Activated CD8-positive, alpha-beta T cell treated with anti-CD3 and anti-CD28 coated beads, Interleukin-2, amount 10 ng/mL, durations not matched to agents 7 days and 5 days (primary cell): ENCODE results near the gene ARMC12. TPM values are rescaled to one million over a fixed set of nuclear protein-coding genes. Genes with fewer than 3 reads are reported as not detected.

Experiments
- ATAC-seq: fragments of 150-1000 bp; cut with Tn5 transposase; one replicate; pipeline ENCODE4 v1.10.0; 2021; ENCODE audit warnings: moderate library complexity
- CTCF ChIA-PET: fragments of 350-600 bp; sonication (Branson Sonifier 250); formaldehyde crosslinking; loops from one replicate; lab custom pipeline; 2021; ENCODE audit warnings: antibody characterized with exemption; lab: Charles Lee
- POLR2A ChIA-PET: fragments of 350-600 bp; sonication (Branson Sonifier 250); formaldehyde crosslinking; loops from one replicate; lab custom pipeline; 2021; ENCODE audit warnings: antibody characterized with exemption; lab: Charles Lee
- DNase-seq: peaks from one replicate; pipeline ENCODE4 v3.0.0-alpha.2; 2020
- H3K27ac Mint-ChIP-seq: one replicate; pipeline ENCODE4 v1.8.0; 2021; ENCODE audit warnings: mild to moderate bottlenecking, mixed read lengths
- H3K27me3 Mint-ChIP-seq: one replicate; pipeline ENCODE4 v1.8.0; 2021; ENCODE audit warnings: low read depth, mixed read lengths
- H3K36me3 Mint-ChIP-seq: one replicate; pipeline ENCODE4 v1.8.0; 2021; ENCODE audit warnings: low read depth, mixed read lengths
- H3K4me1 Mint-ChIP-seq: one replicate; pipeline ENCODE4 v1.8.0; 2021; ENCODE audit warnings: low read depth, mixed read lengths
- H3K4me3 Mint-ChIP-seq: one replicate; pipeline ENCODE4 v1.8.0; 2021; ENCODE audit warnings: mild to moderate bottlenecking, mixed read lengths
- H3K9me3 Mint-ChIP-seq: one replicate; pipeline ENCODE4 v1.8.0; 2022; ENCODE audit warnings: mixed read lengths; ENCODE audit not compliant: insufficient read depth
- total RNA-seq, 2 experiments: library from RNA; stranded (reverse); gene quantifications; one replicate each; pipeline ENCODE4 v1.2.3, GENCODE V29; 2021

The ARMC12 gene
- total RNA-seq, 2 experiments from 2014 or later = 0.37 to 0.45 TPM

- ATAC-seq = no peak
Observed at GRCh38 chr6:35794536-35795452, 58.0 kb downstream of the ARMC12 start.

GRCh38 chr6:35795453-35796071 is 58.7 kb downstream of the ARMC12 start:
- DNase-seq (no peak), ATAC-seq (no peak)
- no peak overlapping the region for H3K27ac Mint-ChIP-seq
- no peaks in the 10 kb centered on the region for H3K4me1 Mint-ChIP-seq
- no peaks in the 10 kb centered on the region for H3K36me3 Mint-ChIP-seq
- POLR2A ChIA-PET = no interaction called here
- no peaks in the 10 kb centered on the region for H3K9me3 Mint-ChIP-seq
- CTCF ChIA-PET = no interaction called here
- H3K27me3 Mint-ChIP-seq = peaks cover 5% of the 10 kb centered on the region
- H3K4me3 Mint-ChIP-seq = no peak overlapping the region

More at GRCh38 chr6:35794536-35795452, 58.0 kb downstream of the ARMC12 start:
- POLR2A ChIA-PET = no interaction called here
- CTCF ChIA-PET = no interaction called here
- H3K27me3 Mint-ChIP-seq = peaks cover 9% of the 10 kb centered on the region
- no peaks in the 10 kb centered on the region for H3K9me3 Mint-ChIP-seq
- H3K4me1 Mint-ChIP-seq = no peaks in the 10 kb centered on the region
- no peak overlapping the region for H3K27ac Mint-ChIP-seq
- H3K4me3 Mint-ChIP-seq = no peak overlapping the region
- no peaks in the 10 kb centered on the region for H3K36me3 Mint-ChIP-seq
- no peak for DNase-seq

DNA sequence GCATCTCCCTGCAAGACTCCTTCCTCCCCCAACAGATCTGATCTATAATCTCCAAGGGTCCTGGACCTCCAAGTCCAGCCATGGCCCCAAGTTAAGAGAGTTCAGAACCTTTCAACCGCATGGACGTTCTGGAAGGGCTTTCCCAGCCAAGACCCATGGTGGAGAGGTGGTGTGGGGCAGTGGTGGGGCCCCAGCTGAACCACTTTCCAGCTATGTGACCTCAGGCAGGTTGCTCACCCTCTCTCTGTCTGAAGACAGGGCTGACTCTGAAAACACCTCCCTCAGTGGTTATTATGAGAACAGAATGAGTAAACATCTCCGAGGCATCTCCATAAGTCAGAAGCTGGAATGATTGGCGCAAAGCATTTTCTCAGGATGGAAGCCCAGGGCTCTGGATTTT is 59.4 kb downstream of the ARMC12 start:
- H3K9me3 Mint-ChIP-seq = no peaks in the 10 kb centered on the region
- peaks cover 3% of the 10 kb centered on the region for H3K27me3 Mint-ChIP-seq
- no peaks in the 10 kb centered on the region for H3K4me1 Mint-ChIP-seq
- ChIA-PET POLR2A (no interaction called here), CTCF (no interaction called here)
- DNase-seq (no peak), ATAC-seq (no peak)
- H3K27ac Mint-ChIP-seq = no peak overlapping the region
- H3K4me3 Mint-ChIP-seq = no peak overlapping the region
- no peaks in the 10 kb centered on the region for H3K36me3 Mint-ChIP-seq

- CTCF ChIA-PET = no interaction called here
- POLR2A ChIA-PET = no interaction called here
- Mint-ChIP-seq H3K4me1 (no peaks in the 10 kb centered on the region), H3K27me3 (no peaks in the 10 kb centered on the region), H3K4me3 (no peak overlapping the region), H3K9me3 (no peaks in the 10 kb centered on the region), H3K27ac (no peak overlapping the region), H3K36me3 (no peaks in the 10 kb centered on the region)
- no peak for DNase-seq
- ATAC-seq = no peak
Observed at GRCh38 chr6:35797837-35798526, 61.1 kb downstream of the ARMC12 start.

Other genes starting within 250 kb of the ARMC12 start
- gene TEAD3, start 240.0 kb upstream of the ARMC12 start, total RNA-seq = under 1 TPM; 0.18 to 0.21 TPM
- gene TULP1, start 224.1 kb upstream of the ARMC12 start, total RNA-seq = not detected
- 10 to 100 TPM; 78.7 to 79.5 TPM for gene FKBP5, start 48.1 kb upstream of the ARMC12 start, total RNA-seq
- gene CLPSL2, start 39.6 kb downstream of the ARMC12 start, total RNA-seq = not detected
- gene CLPSL1, start 44.0 kb downstream of the ARMC12 start, total RNA-seq = not detected
- not detected for gene CLPS, start 60.3 kb downstream of the ARMC12 start, total RNA-seq
- not detected for gene LHFPL5, start 68.3 kb downstream of the ARMC12 start, total RNA-seq
- gene SRPK1, start 184.1 kb downstream of the ARMC12 start, total RNA-seq = 10 to 100 TPM; 81.2 to 86.3 TPM